Esophagus squamous epithelium (tissue), 5 donors: ENCODE measurements around the gene ZNF516. TPM values are rescaled to one million over a fixed set of nuclear protein-coding genes. Genes with fewer than 3 reads are reported as not detected.

ENCODE experiments used
- DNase-seq: peaks from one replicate; lab custom pipeline; 2025; lab: John Stamatoyannopoulos, UW
- H3K27ac ChIP-seq, 4 donors: fragments of 200-600 bp; sonication (generic); one replicate each; pipeline ENCODE4 v1.5.1; 2016 to 2019; ENCODE audit warnings: mild to moderate bottlenecking in 1 of 4
- H3K27me3 ChIP-seq, 4 donors: fragments of 200-600 bp; sonication (generic); 1 replicate in 3 of 4; 2 replicates in 1 of 4; pipeline versions ENCODE4 v1.5.1 to v1.6.0; 2017 to 2021; ENCODE audit warnings: antibody characterized with exemption in 1 of 4
- H3K36me3 ChIP-seq, 3 donors: fragments of 200-600 bp; sonication (generic); one replicate each; pipeline ENCODE4 v1.5.1; 2016 to 2019
- H3K4me1 ChIP-seq, 3 donors: fragments of 200-600 bp; sonication (generic); one replicate each; pipeline ENCODE4 v1.5.1; 2017 to 2019
- H3K4me3 ChIP-seq, 4 donors: fragments of 200-600 bp; sonication (generic); 1 replicate in 3 of 4; 2 replicates in 1 of 4; pipeline ENCODE4 v1.5.1; 2016 to 2019; ENCODE audit warnings: mild to moderate bottlenecking in 2 of 4, moderate library complexity in 1 of 4
- H3K9me3 ChIP-seq, 3 donors: fragments of 200-600 bp; sonication (generic); one replicate each; pipeline ENCODE4 v1.5.1; 2016 to 2019
- CTCF ChIP-seq, 6 experiments: fragments of 450-650 bp in 4 of 6; fragments of 200-600 bp in 2 of 6; sonication (generic) in 2 of 6; IDR thresholded peaks; one replicate each; pipeline ENCODE4 v1.5.1; 2016 to 2019; ENCODE audit warnings: antibody characterized with exemption in 6 of 6, mild to moderate bottlenecking in 4 of 6, moderate library complexity in 4 of 6
- POLR2A ChIP-seq, 4 donors: fragments of 450-650 bp; IDR thresholded peaks; one replicate each; pipeline ENCODE4 v1.6.1; 2017; ENCODE audit warnings: antibody characterized with exemption in 4 of 4, mild to moderate bottlenecking in 4 of 4, moderate library complexity in 3 of 4
- WGBS, 2 donors: methylation state at CpG; one replicate each; pipeline ENCODE4 v1.1.5; 2018; 5-methylcytosine and 5-hydroxymethylcytosine counted together
- intact Hi-C: fragments of 100-400 bp; cut with DNase I; formaldehyde crosslinking; loops from one replicate; pipeline ENCODE4 v1.15.0; 2022
- total RNA-seq, 4 donors: library from RNA; depleted of rRNA; stranded (reverse); fragments of >200 nt; gene quantifications; one replicate each; pipeline ENCODE4 v1.1.0, GENCODE V29; 2016
- donor health status: DM: yes; HTN: yes; CAD: no.

ZNF516 gene
- total RNA-seq, 4 donors from 2014 or later = 18.0 to 23.9 (median 19.2) TPM

- intact Hi-C loops = no loop called here
- no peak for TF ChIP-seq CTCF (IDR thresholded peaks at IDR 0.05)
- no peak for TF ChIP-seq POLR2A (IDR thresholded peaks at IDR 0.05)
Measured at GRCh38 chr18:76371301-76372203, 123.5 kb downstream of the ZNF516 start.

DNA sequence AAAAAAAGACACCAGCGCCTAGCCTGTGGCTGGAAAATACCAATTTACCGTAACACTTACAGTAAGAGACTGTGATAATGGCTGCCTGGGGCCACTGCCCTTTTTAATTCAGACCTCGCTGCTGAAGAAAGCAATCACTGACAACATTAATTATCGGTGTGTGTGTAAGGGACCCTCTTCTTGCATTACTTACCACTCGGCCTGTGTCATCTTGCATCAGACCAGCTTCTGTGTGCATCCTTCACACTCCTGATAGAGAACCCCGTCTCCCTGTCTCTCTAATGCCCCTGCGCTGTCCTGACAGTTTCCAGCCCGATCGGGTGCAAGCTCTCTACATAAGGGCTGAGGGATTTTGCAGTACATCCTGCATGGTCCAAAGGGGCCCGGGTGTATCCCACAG is 124.4 kb downstream of the ZNF516 start:
- H3K9me3 ChIP-seq = no peaks in the 10 kb centered on the region
- peaks cover 0 to 53% (median 0%) of the 10 kb centered on the region in 3 donors for H3K36me3 ChIP-seq
- H3K27me3 ChIP-seq = no peaks in the 10 kb centered on the region
- TF ChIP-seq CTCF (IDR thresholded peaks at IDR 0.05) = no peak
- TF ChIP-seq POLR2A (IDR thresholded peaks at IDR 0.05) = no peak
- 78 to 92% methylated on average over 10 of the region's 10 CpGs for WGBS, 2 donors
- H3K4me3 ChIP-seq = no peak overlapping the region
- H3K27ac ChIP-seq = no peak overlapping the region
- no peak for DNase-seq
- H3K4me1 ChIP-seq = no peaks in the 10 kb centered on the region
- intact Hi-C loops = no loop called here

More at GRCh38 chr18:76371301-76372203, 123.5 kb downstream of the ZNF516 start:
- Histone ChIP-seq H3K9me3 (no peaks in the 10 kb centered on the region), H3K4me3 (no peak overlapping the region), H3K27ac (no peak overlapping the region), H3K4me1 (no peaks in the 10 kb centered on the region), H3K27me3 (no peaks in the 10 kb centered on the region), H3K36me3 (peaks cover 0 to 53% (median 0%) of the 10 kb centered on the region in 3 donors)
- 90 to 92% methylated on average over 7 to 19 of the region's 43 CpGs for WGBS, 2 donors
- DNase-seq = no peak

- no peaks in the 10 kb centered on the region for H3K27me3 ChIP-seq
- no peak overlapping the region for H3K27ac ChIP-seq
- intact Hi-C loops = no loop called here
- DNase-seq = no peak
- H3K4me1 ChIP-seq = no peaks in the 10 kb centered on the region
- H3K36me3 ChIP-seq = peaks cover 0 to 54% (median 0%) of the 10 kb centered on the region in 3 donors
- H3K4me3 ChIP-seq = no peak overlapping the region
- TF ChIP-seq CTCF (IDR thresholded peaks at IDR 0.05) = no peak
- TF ChIP-seq POLR2A (IDR thresholded peaks at IDR 0.05) = no peak
- no peaks in the 10 kb centered on the region for H3K9me3 ChIP-seq
- 89 to 92% methylated on average over 12 of the region's 12 CpGs for WGBS, 2 donors
Measured at GRCh38 chr18:76370201-76370600, 124.8 kb downstream of the ZNF516 start.

GRCh38 chr18:76369791-76370190 is 125.3 kb downstream of the ZNF516 start:
- DNase-seq = no peak
- H3K36me3 ChIP-seq = peaks cover 0 to 54% (median 0%) of the 10 kb centered on the region in 3 donors
- H3K9me3 ChIP-seq = no peaks in the 10 kb centered on the region
- no peak overlapping the region for H3K4me3 ChIP-seq
- no peaks in the 10 kb centered on the region for H3K27me3 ChIP-seq
- peaks cover 0 to 3% (median 0%) of the 10 kb centered on the region in 3 donors for H3K4me1 ChIP-seq
- H3K27ac ChIP-seq = no peak overlapping the region
- WGBS, 2 donors = 86 to 95% methylated on average over 11 of the region's 11 CpGs
- intact Hi-C loops = no loop called here
- TF ChIP-seq POLR2A (IDR thresholded peaks at IDR 0.05) (no peak), CTCF (IDR thresholded peaks at IDR 0.05) (no peak)

DNA sequence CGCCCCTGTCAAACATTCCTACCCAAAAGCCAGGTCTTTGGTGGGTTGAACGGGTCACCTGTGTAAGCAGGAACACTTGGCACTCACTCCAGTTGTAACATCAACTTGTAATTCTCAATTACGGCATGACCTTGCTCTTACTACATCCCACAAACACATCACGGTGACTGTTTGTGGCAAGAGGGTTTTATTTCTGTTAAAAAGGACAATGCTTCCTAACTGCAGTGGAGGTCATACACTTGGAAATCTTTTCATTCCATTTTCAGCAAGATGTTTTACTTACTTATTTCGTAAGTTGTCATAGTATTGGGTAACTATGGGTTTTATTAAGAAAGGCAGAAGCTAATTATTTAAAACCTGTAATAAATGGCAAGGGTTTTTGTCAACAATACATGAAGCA is 126.1 kb downstream of the ZNF516 start:
- Histone ChIP-seq H3K9me3 (no peaks in the 10 kb centered on the region), H3K36me3 (peaks cover 0 to 59% (median 0%) of the 10 kb centered on the region in 3 donors), H3K4me1 (peaks cover 0 to 5% (median 0%) of the 10 kb centered on the region in 3 donors), H3K4me3 (no peak overlapping the region), H3K27ac (no peak overlapping the region), H3K27me3 (no peaks in the 10 kb centered on the region)
- no peak for TF ChIP-seq POLR2A (IDR thresholded peaks at IDR 0.05)
- no peak for TF ChIP-seq CTCF (IDR thresholded peaks at IDR 0.05)
- WGBS, 2 donors = 81 to 82% methylated on average over 5 of the region's 5 CpGs
- no peak for DNase-seq
- intact Hi-C loops = no loop called here
